DOHH2 (cell line): ENCODE data around the gene HYDIN.
"Not testable (repeated sequence)": the region's sequence is repeated elsewhere in the genome, so short reads cannot be mapped to it uniquely, and the experiment has no call there.

ENCODE experiments used
- H3F3A ChIP-seq: fragments of 200-600 bp; sonication (generic), shearing (Covaris generic); 2 replicates; pipeline ENCODE4 v1.6.0; 2016; ENCODE audit warnings: antibody characterized with exemption, mild to moderate bottlenecking; ENCODE audit not compliant: control insufficient read depth, insufficient read depth
- H3K27ac ChIP-seq: fragments of 200-600 bp; sonication (generic); 2 replicates; pipeline ENCODE4 v1.5.1; 2014; ENCODE audit warnings: low read depth, mild to moderate bottlenecking, low read length, moderate library complexity
- H3K27me3 ChIP-seq: fragments of 200-600 bp; sonication (generic); 2 replicates; pipeline ENCODE4 v1.6.1; 2014; ENCODE audit warnings: mild to moderate bottlenecking, low read length, mixed read lengths; ENCODE audit not compliant: control insufficient read depth
- H3K36me3 ChIP-seq: fragments of 200-600 bp; sonication (generic); 2 replicates; pipeline ENCODE4 v1.6.1; 2014; ENCODE audit warnings: mild to moderate bottlenecking, low read length, moderate library complexity, mixed read lengths; ENCODE audit not compliant: control insufficient read depth
- H3K4me1 ChIP-seq: fragments of 200-600 bp; sonication (generic); 2 replicates; pipeline ENCODE4 v1.6.1; 2014; ENCODE audit warnings: mild to moderate bottlenecking, low read length, mixed read lengths; ENCODE audit not compliant: control insufficient read depth
- H3K4me2 ChIP-seq: fragments of 200-600 bp; sonication (generic); 2 replicates; pipeline ENCODE4 v1.6.0; 2014; ENCODE audit warnings: mild to moderate bottlenecking, low read length, moderate library complexity
- H3K4me3 ChIP-seq: fragments of 200-600 bp; sonication (generic); 2 replicates; pipeline ENCODE4 v1.5.1; 2014; ENCODE audit warnings: mild to moderate bottlenecking, low read length, mixed read lengths
- H3K79me2 ChIP-seq: fragments of 200-600 bp; sonication (generic); 2 replicates; pipeline ENCODE4 v1.6.1; 2014; ENCODE audit warnings: mild to moderate bottlenecking, low read length, mixed read lengths; ENCODE audit not compliant: control insufficient read depth
- H3K9me2 ChIP-seq: fragments of 200-600 bp; sonication (generic); replicated peaks from 2 replicates; pipeline ENCODE4 v1.6.1; 2014; ENCODE audit warnings: mild to moderate bottlenecking, low read length, mixed read lengths; ENCODE audit not compliant: control insufficient read depth
- H3K9me3 ChIP-seq: fragments of 200-600 bp; sonication (generic); 2 replicates; pipeline ENCODE4 v1.6.1; 2014; ENCODE audit warnings: antibody characterized with exemption, low read length, mixed read lengths; ENCODE audit not compliant: control insufficient read depth, insufficient read depth
- H4K20me1 ChIP-seq: fragments of 200-600 bp; sonication (generic); 2 replicates; pipeline ENCODE4 v1.6.0; 2014; ENCODE audit warnings: low read depth, mild to moderate bottlenecking, antibody characterized with exemption, low read length, moderate library complexity; ENCODE audit not compliant: control insufficient read depth, insufficient read depth

Gene HYDIN

DNA sequence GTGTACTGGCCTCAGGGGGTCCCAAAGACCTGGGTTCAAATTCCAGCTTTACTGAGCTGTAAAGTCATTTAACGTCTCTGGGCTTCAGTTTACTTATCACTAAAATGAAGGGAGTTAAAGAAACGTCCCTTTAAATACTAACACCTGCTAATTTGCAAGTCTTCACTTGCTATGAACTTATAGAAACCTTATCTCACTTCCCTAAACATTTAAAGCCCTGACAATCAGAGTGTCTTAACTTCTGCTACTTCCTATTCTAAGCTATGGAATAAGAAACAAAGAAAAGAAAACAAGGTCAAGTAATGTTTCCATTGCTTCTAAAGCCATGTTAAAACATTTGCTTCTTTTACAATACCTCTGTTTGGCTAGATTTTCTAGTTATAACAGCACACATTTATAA lies 87.3 kb downstream of the HYDIN start:
- not testable (repeated sequence) for H3K36me3 ChIP-seq, H3K27me3 ChIP-seq

GRCh38 chr16:71110565-71110964 lies 120.0 kb downstream of the HYDIN start:
- not testable (repeated sequence) for H3K27me3 ChIP-seq, H3K79me2 ChIP-seq

More for the DNA sequence above, 87.3 kb downstream of the HYDIN start:
- not testable (repeated sequence) for H3K4me2 ChIP-seq, H3K4me1 ChIP-seq, H3F3A ChIP-seq, H3K79me2 ChIP-seq, H3K9me3 ChIP-seq, H3K27ac ChIP-seq, H3K9me2 ChIP-seq, H4K20me1 ChIP-seq, H3K4me3 ChIP-seq

DNA sequence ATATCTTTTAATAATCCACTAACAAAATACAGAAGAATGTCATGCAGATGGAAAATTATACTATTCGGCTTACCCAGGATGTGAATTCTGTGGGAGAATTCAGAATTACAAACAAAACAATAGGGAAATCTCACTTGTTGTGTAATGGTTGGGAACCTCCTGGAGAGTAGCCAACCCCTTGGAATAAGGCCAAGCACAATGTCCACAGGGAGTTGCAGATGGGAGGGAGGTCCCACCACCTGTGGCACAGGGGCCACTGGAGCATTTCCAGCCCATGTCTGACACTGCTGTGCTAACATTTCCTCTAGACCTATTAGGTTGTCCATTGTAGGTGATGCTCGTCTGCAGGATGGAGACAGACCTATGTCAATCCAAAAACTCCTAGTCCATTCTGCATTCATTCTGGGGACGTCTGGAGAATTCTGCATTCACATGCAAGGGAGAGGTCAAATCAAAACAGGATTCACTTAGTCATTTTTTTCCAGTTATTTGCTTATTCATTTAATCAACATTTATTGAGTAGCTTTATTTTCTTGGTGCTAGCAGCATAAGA lies 120.8 kb downstream of the HYDIN start:
- H3K27ac ChIP-seq, H3K79me2 ChIP-seq, H3K4me1 ChIP-seq, H4K20me1 ChIP-seq, H3K9me3 ChIP-seq, H3K4me2 ChIP-seq, H3K9me2 ChIP-seq, H3K27me3 ChIP-seq, H3K4me3 ChIP-seq, H3F3A ChIP-seq, H3K36me3 ChIP-seq: not testable (repeated sequence)

More at GRCh38 chr16:71110565-71110964, 120.0 kb downstream of the HYDIN start:
- not testable (repeated sequence) for H3K9me3 ChIP-seq, H3K4me3 ChIP-seq, H3K4me2 ChIP-seq, H3K36me3 ChIP-seq, H4K20me1 ChIP-seq, H3F3A ChIP-seq, H3K9me2 ChIP-seq, H3K27ac ChIP-seq, H3K4me1 ChIP-seq

DNA sequence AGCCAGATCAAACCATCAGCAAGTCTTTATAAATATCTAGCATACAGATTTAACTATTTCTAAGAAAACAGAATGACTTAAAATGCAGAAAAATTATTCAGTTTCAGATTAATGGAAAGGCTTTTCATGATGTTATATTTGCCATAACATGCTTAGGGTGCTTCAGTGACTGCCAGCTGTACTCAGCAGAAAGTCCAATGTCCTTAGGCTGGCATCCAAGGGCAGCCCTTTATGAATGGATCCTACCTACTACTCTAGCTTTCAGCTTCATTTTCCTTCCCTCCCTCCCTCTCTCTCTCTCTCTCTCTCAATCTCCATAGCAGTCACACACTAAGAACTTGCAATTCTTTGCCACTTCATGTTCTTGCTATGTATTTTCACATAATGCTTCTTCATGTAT lies 124.6 kb downstream of the HYDIN start:
- H3K4me2 ChIP-seq, H3K27ac ChIP-seq, H3K9me2 ChIP-seq, H3K4me3 ChIP-seq, H4K20me1 ChIP-seq, H3K9me3 ChIP-seq, H3F3A ChIP-seq, H3K36me3 ChIP-seq, H3K27me3 ChIP-seq, H3K79me2 ChIP-seq, H3K4me1 ChIP-seq: not testable (repeated sequence)

- not testable (repeated sequence) for H3K27me3 ChIP-seq, H3K4me1 ChIP-seq, H3K9me2 ChIP-seq, H3K9me3 ChIP-seq, H3K36me3 ChIP-seq, H3F3A ChIP-seq, H4K20me1 ChIP-seq, H3K4me3 ChIP-seq, H3K4me2 ChIP-seq, H3K79me2 ChIP-seq, H3K27ac ChIP-seq
Measured at GRCh38 chr16:71083573-71083972, 146.9 kb downstream of the HYDIN start.

- not testable (repeated sequence) for H3K27me3 ChIP-seq, H3K79me2 ChIP-seq, H3K9me2 ChIP-seq, H4K20me1 ChIP-seq, H3K4me3 ChIP-seq, H3K27ac ChIP-seq, H3K36me3 ChIP-seq, H3K4me1 ChIP-seq, H3K9me3 ChIP-seq, H3K4me2 ChIP-seq, H3F3A ChIP-seq
Measured at GRCh38 chr16:71080777-71081176, 149.7 kb downstream of the HYDIN start.

- not testable (repeated sequence) for H3K79me2 ChIP-seq, H3K4me1 ChIP-seq, H3K4me2 ChIP-seq, H3K36me3 ChIP-seq, H3F3A ChIP-seq, H3K27me3 ChIP-seq, H3K27ac ChIP-seq, H3K4me3 ChIP-seq, H3K9me3 ChIP-seq, H4K20me1 ChIP-seq, H3K9me2 ChIP-seq
Measured at GRCh38 chr16:71080262-71080661, 150.3 kb downstream of the HYDIN start.

DNA sequence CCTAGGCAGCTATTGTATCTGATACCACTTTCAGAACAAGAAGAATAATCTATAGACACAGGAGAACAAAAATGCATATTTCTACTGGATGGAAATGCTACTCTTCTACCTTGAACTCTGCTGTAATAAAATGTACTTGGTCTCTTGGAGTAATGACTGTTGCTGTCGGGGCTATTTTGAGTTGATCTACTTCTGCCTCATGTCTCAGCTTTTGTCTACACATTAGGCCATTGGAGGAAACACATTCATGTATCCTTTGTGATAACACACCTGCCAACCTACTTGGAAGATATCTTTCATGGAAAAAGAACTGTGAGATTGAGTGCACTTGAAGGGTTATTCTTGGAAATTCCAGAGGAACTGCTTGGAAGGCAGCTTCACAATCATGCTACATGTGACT lies 159.9 kb downstream of the HYDIN start:
- not testable (repeated sequence) for H3K79me2 ChIP-seq, H3F3A ChIP-seq, H3K4me3 ChIP-seq, H3K36me3 ChIP-seq, H3K27me3 ChIP-seq, H3K4me2 ChIP-seq, H3K27ac ChIP-seq, H3K9me2 ChIP-seq, H4K20me1 ChIP-seq, H3K4me1 ChIP-seq, H3K9me3 ChIP-seq
